Activated naive CD4-positive, alpha-beta T cell treated with anti-CD3 and anti-CD28 coated beads, Interleukin-2, amount 10 ng/mL, durations not matched to agents 7 days and 5 days (primary cell): ENCODE measurements around the gene UNC119B.
A peak's percentile ranks its signal among the peaks of the same experiment; 100 is the strongest.
"Not testable (repeated sequence)": the region's sequence is repeated elsewhere in the genome, so short reads cannot be mapped to it uniquely, and the experiment has no call there.

ENCODE experiments used
- CTCF ChIA-PET: fragments of 350-600 bp; sonication (Branson Sonifier 250); formaldehyde crosslinking; loops from one replicate; lab custom pipeline; 2021; ENCODE audit warnings: antibody characterized with exemption; lab: Charles Lee
- DNase-seq: peaks from one replicate; pipeline ENCODE4 v3.0.0-alpha.2; 2020
- H3K27ac Mint-ChIP-seq: one replicate; pipeline ENCODE4 v1.8.0; 2021; ENCODE audit warnings: mild to moderate bottlenecking, moderate library complexity, mixed read lengths
- H3K27me3 Mint-ChIP-seq: one replicate; pipeline ENCODE4 v1.8.0; 2021; ENCODE audit warnings: mild to moderate bottlenecking, mixed read lengths
- H3K36me3 Mint-ChIP-seq: one replicate; pipeline ENCODE4 v1.8.0; 2021; ENCODE audit warnings: mixed read lengths
- H3K4me1 Mint-ChIP-seq: one replicate; pipeline ENCODE4 v1.8.0; 2021; ENCODE audit warnings: mixed read lengths
- H3K4me3 Mint-ChIP-seq: one replicate; pipeline ENCODE4 v1.8.0; 2021; ENCODE audit warnings: mild to moderate bottlenecking, moderate library complexity, mixed read lengths
- H3K9me3 Mint-ChIP-seq: one replicate; pipeline ENCODE4 v1.8.0; 2021; ENCODE audit warnings: mixed read lengths

The UNC119B gene

DNA sequence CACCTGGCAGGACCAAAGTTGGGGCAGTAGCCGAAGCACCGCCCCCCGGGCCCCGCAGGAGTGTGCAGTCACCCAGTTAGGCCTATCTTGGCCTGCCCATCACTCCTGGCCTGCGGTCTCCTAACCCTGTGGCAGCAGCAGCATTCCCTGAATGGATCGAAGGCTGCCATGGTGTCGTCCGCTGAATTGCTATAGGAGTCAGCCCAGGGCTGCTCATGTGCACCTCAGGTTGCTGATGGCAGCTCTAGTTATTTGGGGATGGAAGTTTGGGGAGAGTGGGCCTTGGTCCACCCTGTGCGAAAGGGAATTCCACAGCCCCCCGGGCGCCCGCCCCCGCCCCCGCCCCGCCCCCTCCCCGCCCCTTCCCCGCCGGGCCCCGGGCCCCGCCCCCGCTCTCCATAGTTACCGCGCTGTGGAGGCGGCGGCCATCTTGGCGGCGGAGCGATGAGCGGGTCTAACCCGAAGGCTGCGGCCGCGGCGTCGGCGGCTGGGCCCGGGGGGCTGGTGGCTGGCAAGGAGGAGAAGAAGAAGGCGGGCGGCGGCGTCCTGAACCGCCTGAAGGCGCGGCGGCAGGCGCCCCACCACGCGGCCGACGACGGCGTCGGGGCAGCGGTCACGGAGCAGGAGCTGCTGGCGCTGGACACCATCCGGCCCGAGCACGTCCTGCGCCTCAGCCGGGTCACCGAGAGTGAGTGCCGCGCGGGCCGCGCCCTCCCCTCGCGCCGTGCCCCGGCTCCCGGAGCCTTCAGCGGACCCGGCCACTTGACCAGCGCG is at the start of gene UNC119B:
TSS of gene UNC119B (plus strand) at position 428 of the 774 bp plus-strand sequence. CDS start at position 445, 17 bp downstream.
- H3K4me1 Mint-ChIP-seq = peaks cover 42% of the 10 kb centered on the region
- peaks cover 17% of the 10 kb centered on the region for H3K36me3 Mint-ChIP-seq
- DNase-seq = peak; percentile 83
- CTCF ChIA-PET = interaction anchor here (0.9 to 5.5 kb wide), 7 partner anchors 10 to 128 kb away, joined by 3 to 50 read pairs (median 6); partner anchors contain the start of gene POP5
- no peaks in the 10 kb centered on the region for H3K9me3 Mint-ChIP-seq
- H3K4me3 Mint-ChIP-seq = peak within 1 kb of the TSS; percentile 83
- no peaks in the 10 kb centered on the region for H3K27me3 Mint-ChIP-seq
- peak within 1 kb of the TSS; percentile 75 for H3K27ac Mint-ChIP-seq

DNA sequence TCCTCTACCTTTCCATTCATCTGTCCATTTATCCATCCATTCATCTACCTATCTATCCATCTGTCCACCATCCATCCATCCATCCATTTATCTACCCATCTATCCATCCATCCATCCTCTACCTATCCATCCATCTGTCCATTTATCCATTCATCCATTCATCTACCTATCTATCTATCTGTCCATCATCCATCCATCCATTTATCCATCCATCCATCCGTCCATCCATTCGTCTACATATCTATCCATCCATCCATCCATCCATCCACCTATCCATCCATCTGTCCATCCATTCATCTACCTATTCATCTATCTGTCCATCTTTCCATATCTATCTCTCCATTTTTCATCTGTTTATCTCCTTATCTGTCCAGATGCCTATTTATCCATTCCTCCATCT is 48.8 kb upstream of the UNC119B start:
- CTCF ChIA-PET = interaction anchor here (6.1 kb wide), 1 partner anchor 14 kb away, joined by 40 read pairs; no protein-coding TSS in a partner anchor

GRCh38 chr12:120662879-120663278 is 47.4 kb upstream of the UNC119B start:
- no peak for DNase-seq
- CTCF ChIA-PET = interaction anchor here (1.1 kb wide), 2 partner anchors 12 to 14 kb away, joined by 3 to 5 read pairs; no protein-coding TSS in a partner anchor
- H3K27ac Mint-ChIP-seq = no peak overlapping the region
- peaks cover 5% of the 10 kb centered on the region for H3K27me3 Mint-ChIP-seq
- no peaks in the 10 kb centered on the region for H3K9me3 Mint-ChIP-seq
- no peak overlapping the region for H3K4me3 Mint-ChIP-seq
- no peaks in the 10 kb centered on the region for H3K36me3 Mint-ChIP-seq
- H3K4me1 Mint-ChIP-seq = no peaks in the 10 kb centered on the region

More for the DNA sequence above, 48.8 kb upstream of the UNC119B start:
- no peaks in the 10 kb centered on the region for H3K9me3 Mint-ChIP-seq
- peaks cover 2% of the 10 kb centered on the region for H3K27me3 Mint-ChIP-seq
- no peaks in the 10 kb centered on the region for H3K36me3 Mint-ChIP-seq
- H3K27ac Mint-ChIP-seq = no peak overlapping the region
- DNase-seq = no peak
- H3K4me3 Mint-ChIP-seq = no peak overlapping the region
- H3K4me1 Mint-ChIP-seq = no peaks in the 10 kb centered on the region

- CTCF ChIA-PET = interaction anchor here (1.1 to 1.3 kb wide), 3 partner anchors 11 to 15 kb away, joined by 3 to 5 read pairs (median 4); no protein-coding TSS in a partner anchor
- H3K27ac Mint-ChIP-seq = no peak overlapping the region
Observed at GRCh38 chr12:120663741-120664140, 46.5 kb upstream of the UNC119B start.

GRCh38 chr12:120666571-120667390 is 43.5 kb upstream of the UNC119B start:
- Mint-ChIP-seq H3K9me3 (no peaks in the 10 kb centered on the region), H3K4me1 (no peaks in the 10 kb centered on the region), H3K27ac (no peak overlapping the region), H3K4me3 (no peak overlapping the region), H3K27me3 (peaks cover 16% of the 10 kb centered on the region), H3K36me3 (no peaks in the 10 kb centered on the region)
- CTCF ChIA-PET = interaction anchor here (0.7 to 1.5 kb wide), 3 partner anchors 17 to 84 kb away, joined by 3 to 4 read pairs (median 3); no protein-coding TSS in a partner anchor
- DNase-seq = no peak

More at GRCh38 chr12:120663741-120664140, 46.5 kb upstream of the UNC119B start:
- H3K27me3 Mint-ChIP-seq = peaks cover 5% of the 10 kb centered on the region
- DNase-seq = no peak
- no peaks in the 10 kb centered on the region for H3K36me3 Mint-ChIP-seq
- H3K9me3 Mint-ChIP-seq = no peaks in the 10 kb centered on the region
- no peaks in the 10 kb centered on the region for H3K4me1 Mint-ChIP-seq
- no peak overlapping the region for H3K4me3 Mint-ChIP-seq

DNA sequence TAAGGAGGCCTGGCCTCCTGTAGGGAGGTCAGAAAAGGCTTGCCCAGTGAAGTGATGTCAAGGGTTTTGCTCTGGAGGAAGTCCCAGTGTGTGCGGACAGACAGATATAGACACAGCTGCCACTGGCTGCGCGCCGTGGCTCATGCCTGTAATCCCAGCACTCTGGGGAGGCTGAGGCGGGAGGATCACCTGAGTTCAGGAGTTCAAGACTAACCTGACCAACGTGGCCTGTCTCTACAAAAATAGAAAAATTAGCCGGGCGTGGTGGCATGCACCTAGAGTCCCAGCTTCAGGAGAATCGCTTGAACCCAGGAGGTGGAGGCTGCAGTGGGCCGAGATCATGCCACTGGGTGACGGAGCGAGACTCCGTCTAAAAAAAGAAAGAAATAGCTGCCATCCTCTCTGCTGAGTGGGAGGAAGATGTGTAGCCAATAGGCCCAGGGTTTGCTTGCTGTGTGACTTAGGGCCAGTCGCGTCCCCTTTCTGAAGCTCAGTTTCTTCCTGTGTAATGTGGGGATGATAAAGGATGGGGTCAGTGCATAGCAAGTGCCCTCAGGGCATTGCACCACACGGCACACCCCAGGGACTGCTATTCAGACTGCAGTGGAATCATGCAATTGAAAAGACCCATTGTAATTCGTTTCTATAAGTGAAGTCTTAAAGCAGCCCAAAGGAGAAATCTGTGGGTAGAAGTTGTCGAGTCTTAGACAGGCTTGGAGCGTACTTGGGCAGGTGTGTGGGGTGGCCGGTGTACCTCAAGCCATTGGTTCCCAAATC is 42.0 kb upstream of the UNC119B start:
- no peak for DNase-seq
- Mint-ChIP-seq H3K36me3 (no peaks in the 10 kb centered on the region), H3K27ac (no peak overlapping the region), H3K4me3 (no peak overlapping the region), H3K27me3 (peaks cover 22% of the 10 kb centered on the region), H3K4me1 (no peaks in the 10 kb centered on the region), H3K9me3 (no peaks in the 10 kb centered on the region)
- CTCF ChIA-PET = interaction anchor here (1.3 kb wide), 1 partner anchor 19 kb away, joined by 4 read pairs; no protein-coding TSS in a partner anchor

DNA sequence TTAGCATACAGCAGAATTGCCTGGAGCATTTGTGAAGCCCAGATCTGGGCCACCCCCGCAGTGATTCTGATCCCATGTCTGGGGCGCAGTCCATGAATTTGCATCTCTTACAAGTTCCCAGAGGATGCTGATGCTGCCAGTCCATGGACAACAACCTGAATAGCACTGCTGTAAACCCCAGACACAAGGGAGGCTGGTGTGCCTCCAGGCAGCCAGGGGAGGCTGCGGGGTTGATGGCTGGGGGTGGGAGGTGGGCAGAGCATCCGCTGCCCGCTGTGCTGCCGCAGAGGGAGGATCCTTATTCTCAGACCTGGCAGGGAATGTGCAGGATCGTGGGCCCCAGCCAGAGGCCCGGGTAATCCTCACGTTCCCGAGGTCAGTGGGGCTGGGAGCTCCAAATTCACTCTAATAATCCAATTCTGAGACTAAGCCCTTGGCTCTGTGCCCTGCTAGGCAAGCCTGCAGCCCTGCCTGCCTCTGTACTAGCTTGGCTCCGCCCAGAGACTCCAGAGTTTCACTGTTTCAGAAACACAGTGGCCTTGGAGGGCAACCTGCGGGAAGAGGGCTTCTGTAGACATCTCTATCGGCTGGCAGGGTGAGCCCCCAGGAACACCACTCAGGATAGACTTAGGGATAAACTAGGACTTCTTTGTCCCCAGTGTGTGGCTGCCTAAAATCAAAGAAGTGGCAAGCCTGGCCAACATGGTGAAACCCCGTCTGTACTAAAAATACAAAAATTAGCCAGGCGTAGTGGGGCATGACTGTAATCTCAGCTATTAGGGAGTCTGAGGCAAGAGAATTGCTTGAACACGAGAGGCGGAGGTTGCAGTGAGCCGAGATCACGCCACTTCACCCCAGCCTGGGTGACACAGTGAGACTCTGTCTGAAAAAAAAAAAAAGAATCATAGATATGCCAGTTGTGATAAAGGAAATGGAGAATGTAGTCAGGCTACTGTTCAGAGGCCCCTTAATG is 41.1 kb upstream of the UNC119B start:
- Mint-ChIP-seq H3K27ac (no peak overlapping the region), H3K36me3 (no peaks in the 10 kb centered on the region), H3K27me3 (peaks cover 28% of the 10 kb centered on the region), H3K4me3 (no peak overlapping the region), H3K9me3 (no peaks in the 10 kb centered on the region), H3K4me1 (no peaks in the 10 kb centered on the region)
- CTCF ChIA-PET = interaction anchor here (1.3 kb wide), 2 partner anchors 20 to 23 kb away, joined by 4 read pairs; no protein-coding TSS in a partner anchor
- no peak for DNase-seq

DNA sequence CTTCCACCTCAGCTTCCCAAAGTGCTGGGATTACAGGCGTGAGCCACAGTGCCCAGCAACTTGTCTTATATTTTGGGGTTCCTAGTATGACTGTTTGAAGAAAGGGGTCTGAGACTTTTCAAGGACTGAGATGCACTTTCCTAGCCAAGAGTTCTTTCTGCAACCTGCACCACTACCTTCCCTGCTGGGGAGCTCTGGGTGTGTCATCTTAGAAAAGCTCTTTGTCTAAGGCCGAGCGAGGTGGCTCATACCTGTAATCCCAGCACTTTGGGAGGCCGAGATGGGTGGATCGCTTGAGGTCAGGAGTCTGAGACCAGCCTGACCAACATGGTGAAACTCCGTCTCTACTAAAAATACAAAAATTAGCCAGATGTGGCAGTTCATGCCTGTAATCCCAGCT is 40.0 kb upstream of the UNC119B start:
- CTCF ChIA-PET = interaction anchor here (1.3 to 3.8 kb wide), 2 partner anchors 21 to 24 kb away, joined by 4 to 15 read pairs; no protein-coding TSS in a partner anchor
- peaks cover 32% of the 10 kb centered on the region for H3K27me3 Mint-ChIP-seq
- not testable (repeated sequence) for H3K36me3 Mint-ChIP-seq, H3K4me3 Mint-ChIP-seq, DNase-seq, H3K9me3 Mint-ChIP-seq, H3K27ac Mint-ChIP-seq, H3K4me1 Mint-ChIP-seq

GRCh38 chr12:120670667-120671066 is 39.6 kb upstream of the UNC119B start:
- Mint-ChIP-seq H3K36me3 (no peaks in the 10 kb centered on the region), H3K27ac (no peak overlapping the region), H3K4me3 (no peak overlapping the region), H3K9me3 (no peaks in the 10 kb centered on the region), H3K4me1 (no peaks in the 10 kb centered on the region), H3K27me3 (peaks cover 32% of the 10 kb centered on the region)
- DNase-seq = no peak
- CTCF ChIA-PET = interaction anchor here (1.3 to 3.8 kb wide), 2 partner anchors 22 to 24 kb away, joined by 4 to 15 read pairs; no protein-coding TSS in a partner anchor

DNA sequence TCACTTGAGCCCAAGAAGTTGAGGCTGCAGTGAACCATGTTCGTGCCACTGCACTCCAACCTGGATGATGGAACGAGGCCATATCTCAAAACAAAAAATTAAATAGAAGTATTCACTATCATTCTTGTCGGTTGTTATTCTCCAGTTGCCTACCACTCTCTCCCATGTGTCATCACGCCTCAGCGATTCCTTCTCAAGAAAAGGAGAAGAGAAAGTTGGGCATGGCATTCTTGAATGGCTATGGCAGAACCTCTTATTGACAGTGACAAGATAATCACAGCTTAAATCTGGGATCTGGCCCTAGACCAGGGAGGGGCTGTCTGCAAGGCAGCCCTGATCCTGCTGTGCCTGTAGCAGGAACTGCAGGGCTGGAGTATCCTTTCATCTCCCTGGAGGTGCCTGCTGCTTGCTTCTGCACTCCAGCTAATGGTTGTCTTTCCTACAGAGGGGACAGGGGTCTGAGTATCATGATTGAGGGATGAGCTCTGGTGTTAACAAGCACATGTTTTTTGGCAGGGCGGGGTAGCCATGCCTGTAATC is 36.1 kb upstream of the UNC119B start:
- CTCF ChIA-PET = interaction anchor here (1.2 to 3.8 kb wide), 2 partner anchors 11 to 25 kb away, joined by 3 to 15 read pairs; no protein-coding TSS in a partner anchor
- Mint-ChIP-seq H3K27ac (no peak overlapping the region), H3K27me3 (peaks cover 32% of the 10 kb centered on the region), H3K9me3 (no peaks in the 10 kb centered on the region), H3K4me3 (no peak overlapping the region), H3K36me3 (no peaks in the 10 kb centered on the region), H3K4me1 (peaks cover 16% of the 10 kb centered on the region)
- DNase-seq = no peak

DNA sequence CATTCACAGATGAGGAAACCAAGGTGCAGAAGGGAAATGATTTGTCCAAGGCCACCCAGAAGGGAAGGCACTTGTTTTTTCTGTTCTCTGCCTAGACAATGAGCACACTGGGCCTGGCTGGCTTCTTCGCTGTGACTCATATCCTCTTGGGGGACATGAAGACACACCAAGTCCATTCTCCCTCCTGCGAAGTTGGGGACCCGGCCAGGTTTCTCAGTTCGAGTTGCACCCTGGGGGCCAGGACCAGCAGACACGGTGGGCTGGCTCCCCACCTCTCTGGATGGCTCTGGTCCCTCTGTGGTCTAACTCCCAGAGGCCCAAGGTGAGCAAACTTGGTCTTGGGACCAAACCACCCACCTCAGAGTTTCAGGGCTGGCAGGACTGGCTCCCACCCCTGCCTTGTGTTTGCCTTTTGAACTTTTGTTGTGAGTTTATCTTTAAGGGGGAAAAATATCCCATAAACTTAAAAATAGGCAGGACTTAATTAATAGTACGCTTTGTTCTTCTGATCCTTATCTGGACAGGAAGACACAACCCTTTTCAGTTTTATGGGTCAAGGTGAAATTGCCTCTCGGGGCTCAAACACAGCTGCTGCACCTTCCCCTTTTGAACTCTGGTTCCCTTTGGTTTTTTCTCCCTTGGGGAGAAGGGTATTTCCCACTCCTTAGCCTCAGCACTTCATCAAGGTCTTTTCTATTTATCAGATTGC is 32.3 kb upstream of the UNC119B start:
- peak overlapping the region; percentile 75 for H3K27ac Mint-ChIP-seq
- H3K36me3 Mint-ChIP-seq = no peaks in the 10 kb centered on the region
- H3K9me3 Mint-ChIP-seq = no peaks in the 10 kb centered on the region
- peaks cover 25% of the 10 kb centered on the region for H3K4me1 Mint-ChIP-seq
- H3K4me3 Mint-ChIP-seq = no peak overlapping the region
- CTCF ChIA-PET = interaction anchor here (1.0 to 1.4 kb wide), 2 partner anchors 28 to 31 kb away, joined by 3 to 8 read pairs; no protein-coding TSS in a partner anchor
- peaks cover 21% of the 10 kb centered on the region for H3K27me3 Mint-ChIP-seq
- peak; percentile 33 for DNase-seq
